ENCODE data around the gene RNF168. TPM values are rescaled to one million over a fixed set of nuclear protein-coding genes. Genes with fewer than 3 reads are reported as not detected.

RNF168 gene, protein sequence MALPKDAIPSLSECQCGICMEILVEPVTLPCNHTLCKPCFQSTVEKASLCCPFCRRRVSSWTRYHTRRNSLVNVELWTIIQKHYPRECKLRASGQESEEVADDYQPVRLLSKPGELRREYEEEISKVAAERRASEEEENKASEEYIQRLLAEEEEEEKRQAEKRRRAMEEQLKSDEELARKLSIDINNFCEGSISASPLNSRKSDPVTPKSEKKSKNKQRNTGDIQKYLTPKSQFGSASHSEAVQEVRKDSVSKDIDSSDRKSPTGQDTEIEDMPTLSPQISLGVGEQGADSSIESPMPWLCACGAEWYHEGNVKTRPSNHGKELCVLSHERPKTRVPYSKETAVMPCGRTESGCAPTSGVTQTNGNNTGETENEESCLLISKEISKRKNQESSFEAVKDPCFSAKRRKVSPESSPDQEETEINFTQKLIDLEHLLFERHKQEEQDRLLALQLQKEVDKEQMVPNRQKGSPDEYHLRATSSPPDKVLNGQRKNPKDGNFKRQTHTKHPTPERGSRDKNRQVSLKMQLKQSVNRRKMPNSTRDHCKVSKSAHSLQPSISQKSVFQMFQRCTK
- 16.5 and 20.9 TPM in 2 replicates for total RNA-seq

DNA sequence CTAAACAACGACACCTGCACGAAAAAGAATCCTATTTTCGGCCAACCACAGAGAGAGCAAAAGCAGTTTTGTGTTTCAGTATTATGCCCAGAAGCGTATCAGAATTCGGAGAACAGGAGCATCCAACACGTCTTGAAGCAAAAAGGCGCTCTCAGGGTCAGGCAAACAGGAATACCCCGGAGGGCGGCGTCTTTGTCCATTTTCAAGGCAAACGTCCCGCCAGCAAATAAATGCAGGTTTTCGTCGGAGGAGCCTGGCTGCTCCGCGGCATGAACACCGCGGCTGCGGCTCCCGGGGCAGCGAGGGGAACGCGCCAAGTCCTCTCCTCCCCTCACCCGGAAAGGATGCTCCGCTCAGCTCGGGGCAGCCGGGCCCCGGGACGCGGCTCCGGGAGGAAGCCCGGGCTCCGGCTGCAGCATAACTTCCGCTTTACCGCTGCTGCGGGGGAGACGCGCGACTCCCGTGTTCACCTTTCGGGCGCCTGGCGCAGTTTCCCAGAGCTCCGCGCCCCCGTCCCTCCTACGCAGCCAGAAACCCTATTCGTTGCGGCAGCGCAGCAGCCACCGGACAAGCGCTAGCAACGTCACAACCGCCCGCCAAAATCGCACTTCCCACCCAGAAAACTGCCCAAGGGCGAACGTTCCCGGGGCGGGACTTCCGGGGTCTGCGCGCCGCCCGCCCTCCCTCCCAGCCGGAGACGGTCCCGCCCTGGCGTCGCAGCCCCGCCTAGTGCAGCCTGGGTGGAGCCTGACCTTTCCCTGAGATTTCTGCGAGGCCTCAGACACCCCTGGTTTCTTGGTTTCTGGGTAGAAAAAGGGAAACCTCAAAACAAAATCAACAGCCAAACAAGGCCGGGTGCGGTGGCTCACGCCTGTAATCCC is at the start of gene RNF168:
Gene RNF168 (minus strand): TSS at position 573 of the 881 bp plus-strand sequence. CDS start 595 bp downstream, outside the sequence.

DNA sequence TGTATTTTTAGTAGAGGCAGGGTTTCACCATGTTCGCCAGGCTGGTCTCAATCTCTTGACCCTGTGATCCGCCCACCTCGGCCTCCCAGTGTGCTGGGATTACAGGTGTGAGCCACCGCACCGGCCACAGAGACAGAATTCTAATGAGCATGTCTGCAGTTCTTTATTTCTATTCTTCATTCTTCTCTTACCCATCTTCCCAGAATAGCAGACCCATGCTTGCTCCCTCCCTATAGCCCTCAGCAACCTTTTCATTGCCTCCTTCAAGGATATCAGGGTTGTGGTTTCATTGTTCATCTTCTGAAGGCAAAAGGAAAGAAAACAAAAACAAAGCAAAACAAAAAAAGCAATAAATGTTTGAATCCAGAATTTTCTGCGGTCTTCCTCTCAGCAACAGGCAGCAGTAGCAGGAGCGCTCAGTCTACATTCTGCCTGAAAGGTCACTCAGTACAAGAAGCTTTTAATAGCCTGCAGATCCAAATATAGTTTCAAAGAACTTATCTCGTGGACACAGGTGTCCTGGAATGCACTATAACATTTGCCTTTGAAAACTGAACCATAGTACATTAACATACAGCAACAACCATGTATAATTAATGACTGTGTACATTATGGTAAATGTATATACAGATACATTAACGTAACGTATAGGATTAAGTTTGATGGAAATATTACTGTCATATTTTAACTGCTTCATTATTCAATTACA is 11.5 kb upstream of the RNF168 start, which contains the start of gene SMCO1:
Gene SMCO1 (minus strand): TSS at position 434 of the 709 bp plus-strand sequence. CDS start 137 bp downstream, at position 297.

DNA sequence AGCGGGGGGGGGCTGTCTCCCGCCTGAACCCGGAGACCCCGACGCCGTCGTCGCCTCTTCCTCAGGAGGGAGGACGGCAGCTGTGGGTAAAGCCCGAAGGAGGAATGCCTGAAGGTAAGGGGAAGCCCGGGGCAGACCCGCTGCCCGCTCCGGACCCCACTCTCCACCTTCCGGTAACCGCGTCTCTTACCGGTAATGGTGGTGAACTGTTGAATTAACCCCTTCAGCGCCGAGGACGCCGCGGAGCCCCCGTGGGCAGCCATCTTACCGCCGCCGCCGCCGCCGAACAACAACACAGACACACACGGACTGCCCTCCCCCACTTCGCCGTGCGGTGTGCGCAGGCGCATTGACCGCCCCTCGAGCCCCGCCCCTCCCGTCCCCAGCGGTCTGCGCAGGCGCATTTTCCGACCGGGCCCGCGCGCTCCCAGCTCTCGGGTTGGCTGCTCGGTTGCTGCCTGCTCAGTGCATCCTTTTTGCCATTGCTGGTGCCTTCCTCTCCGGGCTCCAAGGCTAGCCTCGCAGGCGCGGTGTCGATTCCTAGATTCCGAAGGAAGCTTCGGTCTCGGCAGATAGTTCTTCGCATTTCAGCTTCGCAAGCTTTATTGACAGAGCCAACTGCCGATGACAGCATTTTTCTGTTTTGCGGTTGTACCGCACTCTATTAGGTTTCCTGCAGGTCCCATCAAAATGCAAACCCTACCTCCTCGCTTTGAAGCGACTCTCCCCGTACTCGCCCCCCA is 71.3 kb downstream of the RNF168 start, which contains the start of gene UBXN7:
Gene UBXN7 (minus strand): TSS at position 291 of the 743 bp plus-strand sequence. CDS start 28 bp downstream, at position 263.

Other genes with a start within 250 kb of the RNF168 start
- 64.6 and 76.5 TPM in 2 replicates for gene PCYT1A, start 216.0 kb downstream of the RNF168 start, total RNA-seq
- 7.0 and 8.7 TPM in 2 replicates for gene DYNLT2B, start 185.5 kb downstream of the RNF168 start, total RNA-seq
- not detected in 2 replicates for gene TM4SF19, start 165.4 kb downstream of the RNF168 start, total RNA-seq
- gene UBXN7, start 71.3 kb downstream of the RNF168 start, total RNA-seq = 16.5 and 16.8 TPM in 2 replicates
- gene SMCO1, start 11.6 kb upstream of the RNF168 start, total RNA-seq = not detected in 2 replicates
- 6.3 and 7.6 TPM in 2 replicates for gene WDR53, start 64.8 kb upstream of the RNF168 start, total RNA-seq
- 6.3 and 7.8 TPM in 2 replicates for gene FBXO45, start 64.9 kb upstream of the RNF168 start, total RNA-seq
- gene NRROS, start 135.9 kb upstream of the RNF168 start, total RNA-seq = 0.28 and 0.46 TPM in 2 replicates
- gene CEP19, start 208.5 kb upstream of the RNF168 start, total RNA-seq = 4.3 TPM in 2 replicates
- 15.5 and 20.1 TPM in 2 replicates for gene PIGX, start 208.6 kb upstream of the RNF168 start, total RNA-seq
- 23.2 and 33.7 TPM in 2 replicates for gene PAK2, start 236.1 kb upstream of the RNF168 start, total RNA-seq

Data from smooth muscle cell of bladder (primary cell).